ENCODE data around the gene SVIL.

DNA sequence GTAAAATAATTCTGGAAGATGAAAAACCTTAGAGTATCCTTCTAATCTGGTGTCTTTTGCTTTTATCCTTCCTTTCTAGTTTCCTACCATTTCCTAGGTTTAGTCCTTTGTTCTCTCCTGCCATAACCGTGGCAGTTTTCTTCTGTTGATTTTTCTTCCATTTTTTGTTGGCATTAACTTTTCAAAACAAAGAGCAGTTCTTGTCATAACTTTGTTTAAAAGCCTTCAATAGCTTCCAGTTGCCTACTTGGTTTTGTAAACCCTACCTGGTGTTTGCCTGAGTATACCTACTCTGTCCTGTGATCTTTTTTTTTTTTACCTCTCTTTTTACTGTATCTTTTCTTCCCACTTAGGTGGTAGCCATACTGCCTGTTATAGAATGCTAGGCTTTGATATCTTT, 220.3 kb downstream of the SVIL start:
- TF ChIP-seq, protein P1, sequence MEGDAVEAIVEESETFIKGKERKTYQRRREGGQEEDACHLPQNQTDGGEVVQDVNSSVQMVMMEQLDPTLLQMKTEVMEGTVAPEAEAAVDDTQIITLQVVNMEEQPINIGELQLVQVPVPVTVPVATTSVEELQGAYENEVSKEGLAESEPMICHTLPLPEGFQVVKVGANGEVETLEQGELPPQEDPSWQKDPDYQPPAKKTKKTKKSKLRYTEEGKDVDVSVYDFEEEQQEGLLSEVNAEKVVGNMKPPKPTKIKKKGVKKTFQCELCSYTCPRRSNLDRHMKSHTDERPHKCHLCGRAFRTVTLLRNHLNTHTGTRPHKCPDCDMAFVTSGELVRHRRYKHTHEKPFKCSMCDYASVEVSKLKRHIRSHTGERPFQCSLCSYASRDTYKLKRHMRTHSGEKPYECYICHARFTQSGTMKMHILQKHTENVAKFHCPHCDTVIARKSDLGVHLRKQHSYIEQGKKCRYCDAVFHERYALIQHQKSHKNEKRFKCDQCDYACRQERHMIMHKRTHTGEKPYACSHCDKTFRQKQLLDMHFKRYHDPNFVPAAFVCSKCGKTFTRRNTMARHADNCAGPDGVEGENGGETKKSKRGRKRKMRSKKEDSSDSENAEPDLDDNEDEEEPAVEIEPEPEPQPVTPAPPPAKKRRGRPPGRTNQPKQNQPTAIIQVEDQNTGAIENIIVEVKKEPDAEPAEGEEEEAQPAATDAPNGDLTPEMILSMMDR (conservative IDR thresholded peaks at IDR 0.05 in 1 of 2, IDR thresholded peaks at IDR 0.05 in 1 of 2; ENCODE audit: low read depth in 1 of 2, low read length in 2 of 2), result no peak
- TF ChIP-seq EZH2 (IDR thresholded peaks at IDR 0.05; ENCODE audit: low read length, missing control alignments), result no peak

All from fibroblast of lung (primary cell).